H4 (cell line): Measurements from ENCODE around the gene NEO1. TPM values are rescaled to one million over a fixed set of nuclear protein-coding genes. Genes with fewer than 3 reads are reported as not detected.
A peak's percentile ranks its signal among the peaks of the same experiment; 100 is the strongest.
"Not testable (repeated sequence)": the region's sequence is repeated elsewhere in the genome, so short reads cannot be mapped to it uniquely, and the experiment has no call there.

Experiments
- DNase-seq: peaks from one replicate; pipeline ENCODE4 v3.0.0-alpha.2; 2015; ENCODE audit warnings: low spot score
- total RNA-seq: library from RNA; depleted of rRNA; stranded (reverse); fragments of >200 nt; shearing (Covaris generic); gene quantifications from 2 replicates; pipeline ENCODE4 v1.2.3, GENCODE V29; 2014

The NEO1 gene
- total RNA-seq, 1 experiment from 2014 or later: 47.7 TPM

DNA sequence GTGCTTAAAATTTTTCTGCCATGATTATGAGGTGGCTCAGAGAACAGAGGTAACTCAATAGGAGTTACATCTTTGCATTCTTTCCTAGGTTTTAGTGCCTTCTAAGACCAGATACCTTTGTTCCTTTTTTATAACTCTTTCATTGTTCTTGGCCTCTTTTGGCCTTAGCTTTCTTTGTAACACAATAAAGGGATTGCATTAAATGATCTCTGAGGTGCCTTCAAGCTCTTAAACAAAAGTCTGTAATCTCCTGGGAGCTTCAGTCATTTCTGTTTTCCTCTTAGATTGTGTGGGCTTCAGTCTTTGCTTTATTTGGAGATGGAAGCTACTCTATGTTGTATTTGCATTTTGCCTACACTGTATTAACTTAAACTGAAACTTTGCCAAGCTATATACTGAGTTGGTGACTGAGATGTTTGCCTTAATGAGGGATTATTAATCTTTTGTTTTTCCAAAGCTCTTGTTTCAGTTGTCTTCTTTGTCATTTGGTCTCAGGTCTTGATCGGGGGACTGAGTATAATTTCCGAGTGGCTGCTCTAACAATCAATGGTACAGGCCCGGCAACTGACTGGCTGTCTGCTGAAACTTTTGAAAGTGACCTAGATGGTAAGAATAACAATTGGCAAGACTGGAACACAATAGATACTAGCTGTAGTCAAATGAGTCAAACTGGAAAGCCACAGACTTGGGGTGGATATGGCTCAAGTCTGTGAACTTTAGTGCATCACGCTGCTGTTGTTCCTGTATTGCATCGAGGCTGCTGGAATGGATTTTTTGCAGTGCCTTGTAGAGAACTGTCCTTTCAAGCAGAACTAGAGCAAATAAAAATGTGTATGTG, 206.2 kb downstream of the NEO1 start:
- DNase-seq: no peak

DNA sequence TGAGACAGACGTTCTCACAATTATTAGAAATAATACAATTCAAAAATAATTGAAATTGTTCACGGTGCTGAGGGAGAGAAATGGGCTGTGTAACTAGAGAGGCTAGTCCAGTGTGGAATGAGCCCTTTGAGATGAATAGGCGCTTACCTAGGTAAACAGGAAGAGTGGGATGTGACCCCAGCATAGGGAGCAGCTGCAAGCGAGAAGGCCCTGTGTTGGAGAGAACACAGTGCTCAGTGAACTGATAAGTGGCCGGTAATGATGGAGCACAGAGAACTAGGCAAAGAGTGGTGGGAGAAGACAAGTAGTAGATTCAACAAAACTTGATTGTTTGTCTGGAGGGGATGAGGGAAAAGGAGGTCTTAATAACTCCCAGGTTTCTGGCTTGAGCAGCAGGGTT, 212.6 kb downstream of the NEO1 start:
- DNase-seq: no peak

DNA sequence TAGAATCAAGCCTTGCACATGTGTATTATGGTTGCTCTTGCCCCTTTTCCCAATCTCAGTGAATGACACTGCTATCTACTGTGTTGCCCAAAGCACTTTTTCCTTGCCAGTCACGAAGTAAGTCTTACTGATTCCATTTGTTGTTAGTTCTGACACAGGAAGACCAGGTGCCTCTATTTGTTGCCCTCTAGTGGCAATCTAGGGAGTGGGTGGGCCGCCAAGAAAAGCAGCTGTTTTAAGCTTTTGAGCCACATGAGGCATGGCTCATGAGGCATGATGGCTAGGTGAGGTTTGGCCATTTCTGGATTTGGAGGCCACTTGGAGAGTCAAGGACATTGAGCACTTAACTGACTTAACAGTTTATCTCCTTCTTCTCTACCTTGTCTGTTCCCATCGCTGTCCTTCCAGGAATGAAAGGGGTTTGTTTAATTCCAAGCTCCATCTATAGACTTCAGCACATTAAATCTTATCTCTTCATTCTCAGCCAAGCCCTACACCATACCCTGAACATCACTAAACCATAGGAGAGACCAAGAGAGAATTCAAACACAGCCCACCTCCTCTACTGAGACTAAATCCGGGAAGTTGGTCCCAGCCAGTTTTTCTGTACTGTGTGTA, 213.4 kb downstream of the NEO1 start:
- peak; percentile 64 for DNase-seq

DNA sequence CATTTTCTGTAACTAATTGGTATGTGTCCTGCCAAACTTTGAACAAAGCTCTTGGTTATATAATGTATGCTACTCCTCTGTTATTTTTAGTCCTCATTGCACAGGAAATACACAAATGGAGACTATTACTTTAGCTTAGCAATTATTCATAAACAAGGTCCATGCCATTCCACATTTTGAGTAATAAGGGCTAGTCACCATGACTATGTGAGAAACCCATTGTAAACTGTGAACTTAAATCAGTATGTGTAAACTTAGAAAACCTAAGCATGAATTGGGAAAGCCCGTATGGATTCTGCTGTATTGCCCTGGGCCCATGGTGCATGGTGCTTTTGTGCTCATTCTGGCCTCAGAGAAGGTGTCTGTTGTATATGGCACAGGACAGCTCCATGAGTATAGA, 216.2 kb downstream of the NEO1 start:
- no peak for DNase-seq

DNA sequence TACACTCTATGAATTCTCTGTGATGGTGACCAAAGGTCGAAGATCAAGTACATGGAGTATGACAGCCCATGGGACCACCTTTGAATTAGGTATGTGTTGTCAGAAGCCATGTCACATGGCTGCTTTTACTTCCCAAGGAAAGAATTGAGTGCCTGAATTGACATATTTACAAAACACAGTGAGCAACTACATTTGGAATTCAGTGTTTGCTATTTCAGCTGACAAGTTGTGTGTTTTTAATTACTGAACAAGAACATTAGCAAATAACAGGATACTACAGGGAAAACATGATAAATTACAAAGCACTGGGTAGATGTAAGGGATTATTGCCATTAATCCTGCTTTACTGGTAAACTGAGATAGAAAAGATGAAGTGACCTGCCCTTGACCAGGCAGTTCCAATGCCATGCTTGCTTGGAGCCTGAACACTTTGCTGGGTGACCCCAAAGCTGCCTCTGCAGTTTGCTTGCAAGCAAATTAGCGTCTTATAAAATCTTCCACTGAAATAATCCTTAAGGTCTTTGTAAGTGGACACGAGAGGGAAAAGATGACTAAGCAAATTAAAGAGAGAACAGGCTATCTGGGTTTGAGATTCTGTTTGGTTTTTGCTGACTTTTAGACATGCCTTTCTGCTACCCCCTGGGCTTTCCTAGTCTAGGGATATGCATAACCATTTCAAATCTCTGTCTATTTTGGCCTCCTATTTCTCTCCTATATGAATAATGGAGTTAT, 218.3 kb downstream of the NEO1 start:
- no peak for DNase-seq

DNA sequence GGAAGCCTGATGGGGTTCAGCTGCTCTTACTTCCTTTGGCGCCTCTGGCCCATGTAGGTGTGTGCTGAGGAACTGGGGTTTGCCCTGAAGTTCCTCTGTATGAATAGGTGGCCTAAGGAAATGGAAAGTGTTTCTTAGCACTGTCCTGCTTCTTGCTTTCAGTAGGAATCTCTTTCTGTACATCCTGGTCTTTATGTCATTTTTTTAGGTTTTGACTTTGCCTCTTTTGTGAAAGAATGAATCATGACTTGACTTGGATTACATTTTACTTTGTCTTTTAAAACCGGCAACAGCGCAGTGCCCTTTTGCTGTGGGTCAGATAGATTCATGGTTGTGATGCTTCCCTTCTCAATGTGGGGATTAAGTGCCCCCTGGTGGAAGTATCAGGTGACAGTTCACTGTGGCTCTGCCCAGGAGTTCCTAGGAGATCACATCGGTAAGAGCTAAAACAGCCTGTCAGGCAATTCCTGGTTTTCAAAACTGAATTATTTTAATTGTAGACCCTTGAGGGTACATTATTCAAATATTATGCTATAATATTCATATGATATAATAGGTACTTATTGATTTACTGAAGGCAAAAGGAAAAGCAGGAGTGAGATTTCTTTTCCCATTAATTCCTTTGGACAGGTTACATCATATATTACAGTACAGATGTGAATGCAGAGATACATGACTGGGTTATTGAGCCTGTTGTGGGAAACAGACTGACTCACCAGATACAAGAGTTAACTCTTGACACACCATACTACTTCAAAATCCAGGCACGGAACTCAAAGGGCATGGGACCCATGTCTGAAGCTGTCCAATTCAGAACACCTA, 221.1 kb downstream of the NEO1 start:
- DNase-seq: peak; percentile 46

DNA sequence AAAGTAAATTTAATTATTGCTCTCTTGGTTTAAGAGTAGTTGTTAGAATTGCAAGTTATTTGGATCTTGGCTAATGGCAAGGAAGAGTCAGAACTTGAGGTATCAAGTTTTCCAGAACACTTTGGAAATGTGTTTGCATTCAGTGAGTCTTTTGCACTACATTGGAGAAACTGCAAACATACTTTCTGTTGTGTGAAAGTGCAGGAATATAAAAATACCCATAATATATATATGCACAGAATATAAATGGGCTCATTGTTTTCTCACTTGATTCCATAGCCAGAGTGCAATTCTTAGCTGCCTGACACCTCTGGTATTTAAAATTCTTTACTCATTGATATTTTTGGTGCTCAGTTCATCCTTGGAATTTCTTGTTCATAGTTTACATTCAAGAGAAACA, 223.6 kb downstream of the NEO1 start:
- DNase-seq: no peak

DNA sequence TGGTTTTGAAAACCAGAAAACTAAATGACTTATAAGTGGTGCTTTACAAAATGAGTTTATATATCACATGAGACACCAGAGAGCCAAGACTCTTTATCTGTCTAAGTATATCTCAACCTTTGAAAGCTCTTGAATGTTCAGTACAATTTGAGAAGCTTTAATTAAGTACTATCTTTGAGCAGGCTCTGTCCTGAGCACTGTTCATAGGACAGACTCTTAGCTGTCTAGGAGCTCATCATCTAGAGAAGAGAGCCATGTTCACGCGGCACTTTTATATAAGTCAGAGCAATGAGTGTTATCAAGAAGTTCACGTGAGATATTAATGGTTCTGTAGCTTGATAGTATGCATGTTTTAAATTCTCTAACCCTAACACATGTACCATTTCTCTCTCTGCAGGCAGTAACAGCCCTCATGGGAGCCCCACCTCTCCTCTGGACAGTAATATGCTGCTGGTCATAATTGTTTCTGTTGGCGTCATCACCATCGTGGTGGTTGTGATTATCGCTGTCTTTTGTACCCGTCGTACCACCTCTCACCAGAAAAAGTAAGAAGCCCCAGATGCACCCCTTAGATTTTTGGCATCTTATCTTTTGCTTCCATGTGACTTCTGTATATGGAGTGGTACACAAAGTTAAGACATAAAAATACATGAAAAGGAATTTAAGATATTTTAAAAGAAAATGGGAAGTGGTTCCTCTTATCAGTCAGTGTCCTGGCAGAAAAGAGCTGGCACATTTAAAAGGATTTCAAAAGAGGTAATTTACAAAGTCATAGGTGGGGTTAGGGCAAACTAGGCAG, 230.5 kb downstream of the NEO1 start:
- no peak for DNase-seq

DNA sequence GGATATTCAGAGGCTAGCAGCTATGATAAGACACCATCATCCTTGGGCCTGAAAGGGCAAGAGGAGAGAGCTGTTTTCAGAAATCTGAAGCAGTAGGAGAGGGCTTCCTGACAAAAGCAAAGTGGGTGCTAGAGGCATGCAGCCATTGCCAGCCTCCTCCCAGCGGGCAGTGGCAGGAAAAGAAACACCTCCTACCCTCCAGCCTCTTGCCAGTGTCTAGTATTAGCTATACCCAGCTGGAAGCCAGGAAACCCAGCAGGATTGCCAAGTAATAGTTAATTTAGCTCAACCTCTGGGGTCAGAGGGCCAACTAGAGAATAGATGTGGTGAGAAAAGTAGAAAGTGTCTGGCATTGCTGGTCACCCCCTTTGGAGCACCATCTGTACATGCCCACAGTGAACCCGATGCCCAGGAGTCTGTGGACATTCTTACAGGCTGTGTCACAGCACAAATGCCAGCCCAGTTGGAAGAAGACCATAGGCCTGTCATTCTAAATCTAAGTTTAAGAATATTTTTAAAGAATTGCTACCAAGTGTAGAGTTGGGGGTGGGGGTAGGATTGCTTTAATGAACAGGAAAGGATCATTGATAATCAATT, 231.2 kb downstream of the NEO1 start:
- no peak for DNase-seq

DNA sequence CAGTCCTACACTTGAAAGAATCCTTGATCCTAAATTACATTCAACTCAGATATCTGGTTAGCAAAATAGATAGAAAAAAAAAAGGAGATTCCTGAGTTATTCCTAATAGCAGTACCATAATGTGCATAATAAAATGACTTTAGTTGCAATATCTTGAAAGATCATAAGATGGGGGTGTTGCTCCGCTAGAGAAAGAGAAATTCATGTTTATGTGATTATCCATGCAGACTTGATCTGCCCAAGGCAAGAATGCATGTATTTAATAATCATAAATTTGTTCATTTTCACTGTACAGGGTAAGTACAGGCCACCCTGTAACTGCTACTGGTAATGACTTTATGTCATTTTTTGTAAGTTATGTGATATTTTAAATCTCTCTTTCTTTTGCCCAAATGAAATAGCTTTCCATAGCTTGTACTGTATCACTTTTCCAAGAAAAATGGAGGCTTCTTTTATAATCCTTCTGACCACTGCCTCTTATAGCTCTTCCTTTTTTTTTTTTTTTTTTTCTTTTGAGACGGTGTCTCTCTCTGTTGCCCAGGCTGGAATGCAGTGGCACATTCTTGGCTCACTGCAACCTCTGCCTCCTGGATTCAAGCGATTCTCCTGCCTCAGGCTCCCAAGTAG, 231.9 kb downstream of the NEO1 start:
- no peak for DNase-seq

DNA sequence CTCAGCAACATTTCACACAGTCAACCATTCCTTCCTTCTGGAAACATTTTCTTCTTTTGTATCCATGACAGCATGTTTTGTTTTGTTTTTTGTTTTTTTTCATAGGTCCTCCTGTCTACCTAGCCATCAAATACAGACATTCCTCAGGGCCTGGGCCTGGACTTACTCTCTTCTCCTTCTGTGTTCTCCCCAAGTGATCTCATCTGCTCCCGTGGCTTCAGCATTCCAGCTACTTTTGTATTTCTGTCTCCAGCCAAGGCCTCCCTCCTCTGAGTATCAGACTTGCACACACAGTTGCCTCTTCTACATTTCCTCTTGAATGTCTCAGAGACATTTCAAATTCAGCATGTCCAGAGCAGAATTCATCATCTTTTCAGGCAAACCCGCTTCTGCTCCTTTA, 234.0 kb downstream of the NEO1 start:
- DNase-seq: no peak

DNA sequence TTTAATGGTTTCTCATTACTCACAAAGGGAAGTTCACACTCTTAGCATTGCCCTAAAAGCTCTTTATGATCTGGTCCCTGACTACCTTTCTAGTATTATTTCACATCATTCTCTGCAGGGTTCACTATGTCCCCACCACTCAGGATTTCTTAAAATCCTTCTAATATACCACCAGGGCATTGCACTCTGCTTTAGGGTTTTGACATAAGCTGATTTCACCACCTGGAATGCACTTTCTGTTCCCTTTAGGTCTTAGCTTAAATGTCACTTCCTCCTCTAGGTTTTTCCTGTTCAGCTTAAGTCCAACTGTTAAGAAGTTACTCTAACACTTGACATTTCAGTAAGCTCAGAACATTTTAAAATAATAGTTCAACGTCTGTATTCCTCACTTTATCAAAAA, 234.8 kb downstream of the NEO1 start:
- DNase-seq: no peak

DNA sequence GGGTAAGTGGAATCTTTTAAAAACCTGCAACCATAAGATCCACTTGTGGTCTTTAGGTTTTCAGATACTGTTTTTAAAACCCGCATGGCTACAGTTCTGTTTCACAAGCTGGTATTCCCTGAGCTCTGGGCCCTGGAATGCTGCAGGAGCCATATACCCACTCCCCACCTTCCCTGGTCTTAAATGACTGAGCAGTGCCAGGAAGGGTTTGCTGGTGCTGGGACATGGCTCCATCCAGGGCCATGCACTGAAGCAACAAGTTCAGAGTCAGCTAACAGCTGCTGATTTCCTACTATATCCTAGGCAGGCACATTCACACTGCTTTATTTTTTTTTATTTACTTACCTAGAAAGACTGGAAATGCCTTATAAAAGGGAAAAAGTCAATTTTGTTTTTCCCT, 239.2 kb downstream of the NEO1 start:
- DNase-seq: no peak

DNA sequence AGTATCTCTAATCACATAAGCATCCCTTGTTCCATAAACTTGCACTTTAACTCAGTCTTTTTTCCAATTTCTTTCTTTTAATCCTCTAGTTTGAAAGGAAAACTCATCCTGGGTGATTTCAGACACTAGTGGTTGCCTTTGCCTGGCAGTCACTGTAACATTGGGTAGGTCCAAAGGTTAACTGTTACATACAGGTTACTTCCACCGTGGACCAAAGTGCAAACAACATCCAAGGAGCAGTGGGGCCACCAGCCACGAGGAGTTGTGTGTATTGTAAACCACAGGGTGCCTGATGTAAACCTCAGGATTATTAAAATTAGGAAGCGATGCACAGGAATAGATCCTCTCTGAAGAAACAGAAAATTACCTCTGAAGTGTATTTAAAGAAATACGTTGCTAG, 241.5 kb downstream of the NEO1 start:
- DNase-seq: no peak

DNA sequence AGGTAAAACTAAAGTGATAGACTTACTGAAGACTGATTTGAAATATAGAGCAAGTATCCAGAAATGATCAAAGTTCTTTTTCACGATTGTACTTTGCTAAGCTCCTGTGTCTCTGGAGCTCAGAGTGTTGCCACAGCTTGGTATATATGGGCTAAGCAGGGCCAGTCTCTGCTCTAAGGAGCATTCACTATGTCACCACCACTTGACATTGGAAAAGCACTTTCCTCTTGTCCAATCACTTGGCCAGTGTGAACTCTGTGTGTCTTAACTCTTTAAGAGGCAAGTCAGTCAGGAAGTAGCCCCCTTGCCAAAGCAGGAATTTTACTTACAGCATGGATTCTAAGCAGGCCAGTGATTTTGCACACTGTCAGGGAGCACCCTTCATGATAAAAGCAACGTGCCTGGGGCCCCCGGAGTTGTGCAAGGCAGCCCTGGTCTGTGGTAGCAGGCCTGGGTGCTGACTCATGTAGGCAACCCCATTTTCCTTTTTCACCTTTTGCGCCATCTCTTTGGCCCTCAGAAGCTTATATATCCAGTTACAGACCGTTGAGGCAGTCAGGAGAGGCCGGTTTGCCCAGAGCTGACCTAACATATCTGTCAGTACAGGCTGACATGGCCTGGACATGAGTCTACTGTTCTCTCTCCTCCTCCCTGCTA, 243.5 kb downstream of the NEO1 start:
- no peak for DNase-seq

DNA sequence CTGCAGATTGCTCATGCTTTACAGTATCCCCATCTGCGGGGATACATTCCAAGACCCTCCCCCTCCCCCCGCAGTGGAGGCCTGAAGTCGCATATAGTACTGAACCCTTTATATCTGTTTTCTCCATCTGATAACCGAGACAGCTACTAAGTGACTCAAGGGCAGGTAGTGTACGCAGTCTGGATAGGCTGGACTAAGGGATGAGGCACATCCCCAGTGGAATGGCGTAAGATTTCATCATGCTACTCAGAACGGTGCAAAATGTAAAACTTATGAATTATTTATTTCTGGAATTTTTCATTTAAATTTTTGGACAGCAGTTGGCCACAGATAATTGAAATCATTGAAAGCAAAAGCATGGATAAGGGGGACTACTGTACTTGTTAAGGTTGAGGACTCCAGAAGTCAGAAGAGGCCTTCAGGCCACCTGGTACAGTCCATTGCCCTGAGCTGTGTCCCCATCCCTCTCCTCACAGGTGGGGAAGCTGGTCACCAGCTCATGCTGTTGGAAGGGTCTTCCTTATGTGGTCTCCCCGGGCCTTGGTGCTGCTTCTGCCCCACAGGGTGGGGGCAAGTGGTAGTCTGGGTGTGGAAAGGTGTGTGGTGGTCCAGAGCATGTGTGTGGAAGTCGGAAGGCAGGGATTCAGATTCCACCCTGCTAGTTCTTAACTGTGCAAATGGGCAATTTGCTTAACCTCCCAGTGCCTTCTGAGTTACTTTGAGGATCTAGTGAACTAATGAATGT, 244.5 kb downstream of the NEO1 start:
- no peak for DNase-seq

DNA sequence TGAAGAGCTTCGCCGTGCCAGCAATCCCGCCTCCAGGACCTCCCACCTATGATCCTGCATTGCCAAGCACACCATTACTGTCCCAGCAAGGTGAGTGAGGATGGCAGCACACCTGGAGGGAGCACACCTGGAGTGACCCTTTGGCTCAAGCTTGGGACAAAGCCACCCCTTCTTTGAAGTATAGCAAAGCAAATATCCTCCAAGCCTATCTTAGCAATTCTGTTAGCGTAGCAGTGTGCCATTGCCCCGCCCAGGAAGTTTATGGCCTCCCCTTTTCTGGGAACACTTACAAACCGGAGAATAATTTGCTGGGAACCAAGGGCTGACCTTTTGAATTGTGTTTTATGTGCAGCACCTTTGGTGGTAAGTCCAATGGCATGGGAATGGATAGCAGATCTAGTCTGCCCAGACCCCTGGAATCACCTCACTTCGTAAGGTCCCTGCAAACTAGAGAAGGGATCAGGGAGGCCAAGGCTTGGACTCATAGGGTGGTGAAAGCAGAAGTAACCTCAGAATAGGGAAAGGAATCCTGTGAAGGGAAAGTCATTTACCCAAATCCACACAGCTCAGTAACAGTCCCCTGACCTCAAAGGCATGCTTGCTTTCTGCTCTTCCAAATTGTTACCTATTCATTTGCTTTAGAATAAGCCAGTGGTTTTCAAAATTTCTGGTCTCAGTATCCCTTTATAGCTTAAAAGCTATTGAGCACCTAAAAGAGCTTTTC, 246.4 kb downstream of the NEO1 start:
- no peak for DNase-seq

DNA sequence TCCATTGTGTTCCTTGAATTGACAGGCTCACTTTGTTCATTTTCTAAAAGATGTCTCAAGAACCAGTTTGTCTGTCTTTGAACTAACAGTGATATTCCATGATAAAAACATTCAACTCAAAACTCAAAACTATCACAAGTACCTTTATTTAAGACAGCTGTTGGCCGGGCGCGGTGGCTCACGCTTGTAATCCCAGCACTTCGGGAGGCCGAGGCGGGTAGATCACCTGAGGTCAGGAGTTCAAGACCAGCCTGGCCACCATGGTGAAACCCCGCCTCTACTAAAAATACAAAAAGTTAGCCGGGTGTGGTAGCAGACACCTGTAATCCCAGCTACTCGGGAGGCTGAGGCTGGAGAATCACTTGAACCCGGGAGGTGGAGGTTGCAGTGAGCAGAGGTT, 248.0 kb downstream of the NEO1 start:
- not testable (repeated sequence) for DNase-seq
